A549 (cell line): Measurements from ENCODE around the gene GPR4. TPM values are rescaled to one million over a fixed set of nuclear protein-coding genes. Genes with fewer than 3 reads are reported as not detected.

ENCODE experiments used
- ATAC-seq, 2 experiments: fragments of 200-7000 bp in 1 of 2; fragments of >200 bp in 1 of 2; cut with Nextera tagmentation in 1 of 2; cut with Tn5 transposase in 1 of 2; 3 replicates each; pipeline versions ENCODE4 v1.8.0 to v1.9.1; 2018 to 2020; ENCODE audit warnings: mild to moderate bottlenecking in 1 of 2, moderate library complexity in 1 of 2
- CTCF ChIA-PET: fragments of 300-600 bp; sonication (Branson Sonifier 250); formaldehyde crosslinking; extraction: SDS; loops from one replicate; lab custom pipeline; 2021; ENCODE audit warnings: antibody characterized with exemption, inconsistent platforms; lab: Yijun Ruan, JAX
- POLR2A ChIA-PET: fragments of 350-600 bp; formaldehyde crosslinking; extraction: SDS; loops from one replicate; lab custom pipeline; 2021; ENCODE audit warnings: antibody characterized with exemption, inconsistent platforms; lab: Yijun Ruan, JAX
- DNase-seq, 2 experiments: peaks; one replicate each; pipeline versions ENCODE4 v3.0.0 to v3.0.0-alpha.2; 2011 to 2016; ENCODE audit warnings: low read depth in 1 of 2, low spot score in 1 of 2
- FAIRE-seq: peaks from 2 replicates; lab custom pipeline; 2011; peaks lifted over from hg19 to GRCh38; lab: Jason Lieb, UNC
- H3K27ac ChIP-seq, 2 experiments: fragments of >200 bp; sonication (Bioruptor Twin); formaldehyde crosslinking; 3 replicates each; pipeline ENCODE4 v1.5.1; 2016 to 2017
- H3K4me1 ChIP-seq: fragments of >200 bp; sonication (Bioruptor Twin); formaldehyde crosslinking; 3 replicates; pipeline ENCODE4 v1.6.1; 2016
- H3K4me2 ChIP-seq: fragments of >200 bp; sonication (Bioruptor Twin); formaldehyde crosslinking; 3 replicates; pipeline ENCODE4 v1.6.1; 2016
- H3K4me3 ChIP-seq: fragments of >200 bp; sonication (Bioruptor Twin); formaldehyde crosslinking; 3 replicates; pipeline ENCODE4 v1.5.1; 2016
- H3K9me3 ChIP-seq: fragments of >200 bp; sonication (Bioruptor Twin); formaldehyde crosslinking; 3 replicates; pipeline ENCODE4 v1.6.1; 2016
- CBX8 ChIP-seq: fragments of 200-600 bp; sonication (generic); IDR thresholded peaks from 2 replicates; pipeline ENCODE4 v1.6.1; 2016
- CEBPB ChIP-seq, 2 experiments: fragments of >200 bp in 1 of 2; sonication (Bioruptor Twin) in 1 of 2; formaldehyde crosslinking in 1 of 2; IDR thresholded peaks; 2 replicates each; pipeline ENCODE4 v1.6.1; 2012 to 2016
- CHD2 ChIP-seq: fragments of 150-350 bp; IDR thresholded peaks from 2 replicates; pipeline ENCODE4 v1.6.1; 2014; ENCODE audit warnings: low read length; ENCODE audit not compliant: partially characterized antibody
- FOSL2 ChIP-seq, 2 experiments: fragments of 450-650 bp in 1 of 2; fragments of >200 bp in 1 of 2; sonication (Bioruptor Twin) in 1 of 2; formaldehyde crosslinking; IDR thresholded peaks; 2 replicates each; pipeline versions ENCODE4 v1.5.0 to v1.6.1; 2016 to 2020; ENCODE audit warnings: mild to moderate bottlenecking in 1 of 2, moderate library complexity in 1 of 2
- HDAC2 ChIP-seq: fragments of 200-600 bp; sonication (generic); IDR thresholded peaks from 2 replicates; pipeline ENCODE4 v1.6.1; 2016
- HEYL ChIP-seq: fragments of 250-450 bp; sonication (Bioruptor Pico); IDR thresholded peaks from 2 replicates; pipeline ENCODE4 v1.8.0; 2021; ENCODE audit warnings: mild to moderate bottlenecking, moderate library complexity
- HOXB5 ChIP-seq: fragments of 250-450 bp; sonication (Bioruptor Pico); IDR thresholded peaks from 2 replicates; pipeline ENCODE4 v1.5.0; 2020; ENCODE audit warnings: mild to moderate bottlenecking, moderate library complexity
- JUNB ChIP-seq: fragments of >200 bp; sonication (Bioruptor Twin); formaldehyde crosslinking; IDR thresholded peaks from 2 replicates; pipeline ENCODE4 v1.6.1; 2016
- MAZ ChIP-seq: fragments of 150-350 bp; IDR thresholded peaks from 2 replicates; pipeline ENCODE4 v1.6.1; 2014; ENCODE audit warnings: antibody characterized with exemption, low read depth, low read length, borderline replicate concordance
- MYC ChIP-seq: IDR thresholded peaks from 2 replicates; pipeline ENCODE4 v1.6.1; 2012; ENCODE audit warnings: mild to moderate bottlenecking, inconsistent platforms, low read length, improper control_type of control experiment, borderline replicate concordance
- NR3C1 ChIP-seq: fragments of >200 bp; sonication (Bioruptor Twin); formaldehyde crosslinking; IDR thresholded peaks from 3 replicates; pipeline ENCODE4 v1.6.1; 2017
- POLR2A ChIP-seq: IDR thresholded peaks from 2 replicates; pipeline ENCODE4 v1.6.1; 2012; ENCODE audit warnings: mild to moderate bottlenecking, low read length
- RAD21 ChIP-seq, 2 experiments: fragments of >200 bp in 1 of 2; sonication (Bioruptor Twin) in 1 of 2; formaldehyde crosslinking in 1 of 2; IDR thresholded peaks in 1 of 2; conservative IDR thresholded peaks in 1 of 2; 2 replicates in 1 of 2; 3 replicates in 1 of 2; pipeline ENCODE4 v1.6.1; 2012 to 2018; ENCODE audit warnings: inconsistent platforms in 1 of 2
- RCOR1 ChIP-seq: fragments of 150-350 bp; IDR thresholded peaks from 2 replicates; pipeline ENCODE4 v1.6.1; 2014; ENCODE audit warnings: antibody characterized with exemption, low read length, low read depth
- SMC3 ChIP-seq: fragments of >200 bp; sonication (Bioruptor Twin); formaldehyde crosslinking; IDR thresholded peaks from 3 replicates; pipeline ENCODE4 v1.6.1; 2018; ENCODE audit warnings: inconsistent platforms
- SREBF2 ChIP-seq: fragments of 450-650 bp; IDR thresholded peaks from 2 replicates; pipeline ENCODE4 v1.6.1; 2014; ENCODE audit warnings: mild to moderate bottlenecking, moderate library complexity
- TP53 ChIP-seq: fragments of 250-450 bp; sonication (Bioruptor Pico); IDR thresholded peaks from 2 replicates; pipeline ENCODE4 v1.5.0; 2021; ENCODE audit warnings: mild to moderate bottlenecking, moderate library complexity
- ZNF302 ChIP-seq: fragments of 250-450 bp; sonication (Bioruptor Pico); IDR thresholded peaks from 2 replicates; pipeline ENCODE4 v1.9.0; 2021; ENCODE audit warnings: inconsistent platforms, mild to moderate bottlenecking, moderate library complexity
- WGBS: methylation state at CpG from one replicate; pipeline ENCODE4 v1.1.6; 2017; ENCODE audit errors: missing lambda C conversion rate; 5-methylcytosine and 5-hydroxymethylcytosine counted together
- polyA plus RNA-seq, 4 experiments: library from polyadenylated mRNA; depleted of rRNA in 3 of 4; stranded (reverse); fragments of >200 nt; fragmentation: RNase III in 1 of 4; extraction: RNeasy Plus Mini Kit Qiagen cat#74134 plus additional on column Dnase treatment in 1 of 4; gene quantifications; 2 replicates in 3 of 4; 3 replicates in 1 of 4; pipeline ENCODE4 v1.2.3, GENCODE V29; 2011 to 2017
- TF ChIP-seq, protein P1 (sequence below): IDR thresholded peaks from 2 replicates; pipeline ENCODE4 v1.6.1; 2012
- TF ChIP-seq, protein P2 (sequence below): IDR thresholded peaks from 2 replicates; pipeline ENCODE4 v1.6.1; 2012

Gene GPR4
- polyA plus RNA-seq, 2 of the 4 experiments (the other 2 are of a cell fraction) = 0.03 to 0.10 TPM

DNA sequence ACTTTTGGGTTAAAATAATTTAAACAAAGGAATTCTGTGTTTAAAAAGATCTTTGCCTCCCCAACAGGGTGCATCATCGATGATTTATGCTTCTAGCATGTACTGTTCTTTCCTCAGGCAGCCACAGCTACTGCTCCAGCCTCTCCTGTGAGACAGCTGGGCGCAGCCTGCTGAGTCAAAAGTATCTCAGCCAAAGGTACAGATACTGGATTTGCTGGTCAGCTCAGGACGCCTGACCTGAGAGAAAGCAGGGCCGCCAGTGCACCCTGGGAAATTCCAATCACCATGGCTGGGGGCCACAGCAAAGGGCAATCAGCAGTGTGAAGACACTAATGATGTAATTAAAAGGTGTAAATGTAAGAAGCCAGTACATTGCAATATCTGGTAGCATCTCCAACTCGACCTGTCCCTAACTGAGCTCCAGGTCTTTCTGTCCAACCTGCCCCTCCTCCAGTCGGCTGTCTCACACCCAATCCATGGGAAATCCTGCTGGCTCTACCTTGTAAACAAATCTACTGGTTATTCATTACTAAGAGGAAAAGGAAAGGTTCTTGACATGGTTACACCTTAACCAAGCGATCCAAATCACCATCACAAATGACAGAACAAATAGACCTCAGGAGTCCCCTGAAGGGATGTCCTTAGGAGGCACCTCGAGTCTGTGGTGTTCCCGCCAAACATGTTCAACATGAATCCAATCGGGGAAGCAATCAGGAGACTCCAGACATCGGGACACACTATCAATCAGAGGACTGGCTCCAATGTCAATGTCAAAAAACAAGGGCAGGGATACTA lies 24.7 kb downstream of the GPR4 start (continued):
- TF ChIP-seq CHD2 = peak; percentile 30
- TF ChIP-seq, protein P1, sequence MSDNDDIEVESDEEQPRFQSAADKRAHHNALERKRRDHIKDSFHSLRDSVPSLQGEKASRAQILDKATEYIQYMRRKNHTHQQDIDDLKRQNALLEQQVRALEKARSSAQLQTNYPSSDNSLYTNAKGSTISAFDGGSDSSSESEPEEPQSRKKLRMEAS = peak; percentile 67; the same call in 1 of the 2 replicates
- TF ChIP-seq MAZ = no peak
- TF ChIP-seq ZNF302 (CRISPR knock-in tag) = no peak
- no peak for TF ChIP-seq NR3C1
- no peak for TF ChIP-seq HDAC2
- no peak for TF ChIP-seq SREBF2
- TF ChIP-seq HOXB5 (CRISPR knock-in tag) = no peak; the same call in 1 of the 2 replicates
- no peak for TF ChIP-seq RCOR1
- TF ChIP-seq, protein P2, sequence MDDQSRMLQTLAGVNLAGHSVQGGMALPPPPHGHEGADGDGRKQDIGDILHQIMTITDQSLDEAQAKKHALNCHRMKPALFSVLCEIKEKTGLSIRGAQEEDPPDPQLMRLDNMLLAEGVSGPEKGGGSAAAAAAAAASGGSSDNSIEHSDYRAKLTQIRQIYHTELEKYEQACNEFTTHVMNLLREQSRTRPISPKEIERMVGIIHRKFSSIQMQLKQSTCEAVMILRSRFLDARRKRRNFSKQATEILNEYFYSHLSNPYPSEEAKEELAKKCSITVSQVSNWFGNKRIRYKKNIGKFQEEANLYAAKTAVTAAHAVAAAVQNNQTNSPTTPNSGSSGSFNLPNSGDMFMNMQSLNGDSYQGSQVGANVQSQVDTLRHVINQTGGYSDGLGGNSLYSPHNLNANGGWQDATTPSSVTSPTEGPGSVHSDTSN = peak; percentile 77

DNA sequence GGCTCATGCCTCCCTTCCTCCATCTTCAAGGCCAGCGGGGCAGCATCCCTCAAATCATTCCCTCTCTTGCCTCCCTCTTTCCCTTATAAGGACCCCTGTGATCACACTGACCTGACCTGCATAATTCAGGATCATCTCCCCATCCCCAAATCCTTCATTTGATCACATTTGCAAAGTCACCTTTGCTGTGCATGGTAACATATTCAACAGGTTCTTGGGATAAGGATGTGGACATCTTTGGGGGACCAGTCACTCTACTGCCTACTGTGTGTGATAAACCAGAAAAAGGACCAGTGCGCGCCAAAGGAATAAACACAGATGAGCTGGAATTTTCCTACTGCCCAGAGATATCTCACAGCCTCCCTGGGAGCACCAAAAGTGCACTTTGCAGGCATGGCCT lies 25.3 kb downstream of the GPR4 start:
- Histone ChIP-seq H3K4me2 (peak overlapping the region; percentile 78), H3K27ac (peak overlapping the region; percentile 79 to 85), H3K9me3 (peaks cover 2% of the 10 kb centered on the region; the same call in 1 of the 3 replicates), H3K4me1 (peaks cover 47% of the 10 kb centered on the region), H3K4me3 (no peak overlapping the region)
- FAIRE-seq = peak; percentile 76
- ChIA-PET POLR2A (interaction anchor here (1.0 to 1.9 kb wide), 2 partner anchors 65 to 94 kb away, joined by 3 to 10 read pairs; no protein-coding TSS in a partner anchor), CTCF (interaction anchor here (1.0 to 6.4 kb wide), 8 partner anchors 9 to 149 kb away, joined by 3 to 46 read pairs (median 5); no protein-coding TSS in a partner anchor)
- WGBS = 51% methylated on average over 3 of the region's 3 CpGs
- ATAC-seq = peak in 1 of 2 experiments; percentile 37; a peak in 3 of 6 replicates
- no peak for TF ChIP-seq CEBPB (IDR thresholded peaks at IDR 0.05)
- TF ChIP-seq CBX8 = no peak
- TF ChIP-seq FOSL2 (IDR thresholded peaks at IDR 0.05) = no peak
- TF ChIP-seq FOSL2 (CRISPR knock-in tag; IDR thresholded peaks at IDR 0.05) = no peak
- TF ChIP-seq, protein P1 = no peak
- TF ChIP-seq SMC3 = no peak
- TF ChIP-seq JUNB = no peak
- no peak for TF ChIP-seq RAD21 (conservative IDR thresholded peaks at IDR 0.05 in 1 of 2, IDR thresholded peaks at IDR 0.05 in 1 of 2)
- TF ChIP-seq MYC = no peak
- TF ChIP-seq POLR2A = no peak
- TF ChIP-seq HEYL (CRISPR knock-in tag) = no peak
- TF ChIP-seq TP53 (CRISPR knock-in tag) = no peak
- DNase-seq = no peak

DNA sequence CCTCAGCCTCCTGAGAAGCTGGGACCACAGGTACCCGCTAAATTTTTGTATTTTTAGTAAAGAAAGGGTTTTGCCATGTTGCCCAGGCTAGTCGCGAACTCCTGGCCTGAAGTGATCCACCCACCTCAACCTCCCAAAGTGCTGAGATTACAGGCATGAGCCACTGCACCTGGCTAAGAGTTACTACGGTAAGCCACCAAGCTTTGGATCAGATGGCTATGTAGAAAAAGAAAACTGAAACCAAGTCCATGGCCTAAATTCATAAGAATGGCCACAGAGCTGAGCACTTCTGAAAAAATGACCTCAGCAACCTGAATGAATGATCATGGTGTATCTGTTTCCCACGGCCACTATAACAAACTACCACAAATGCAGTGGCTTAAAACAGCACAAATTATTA lies 26.8 kb downstream of the GPR4 start:
- Histone ChIP-seq H3K4me1 (peaks cover 47% of the 10 kb centered on the region), H3K9me3 (peaks cover 5% of the 10 kb centered on the region; the same call in 1 of the 3 replicates), H3K4me3 (no peak overlapping the region), H3K4me2 (no peak overlapping the region), H3K27ac (peak overlapping the region; percentile 79 to 85; a peak in 4 of 6 replicates)
- no peak for ATAC-seq
- no peak for TF ChIP-seq CEBPB (IDR thresholded peaks at IDR 0.05)
- TF ChIP-seq ZNF302 (CRISPR knock-in tag) = no peak
- WGBS = 94% methylated on average over 5 of the region's 5 CpGs
- ChIA-PET POLR2A (no interaction called here), CTCF (interaction anchor here (0.7 to 6.4 kb wide), 8 partner anchors 14 to 136 kb away, joined by 3 to 46 read pairs (median 5); no protein-coding TSS in a partner anchor)
- FAIRE-seq = no peak
- no peak for DNase-seq
